Bone marrow (tissue), 2 donors: ENCODE data around the gene CPD.

ENCODE experiments used
- DNase-seq, 2 donors: peaks; one replicate each; lab custom pipeline; 2025; lab: John Stamatoyannopoulos, UW

Gene CPD

GRCh38 chr17:30354701-30355100, 24.0 kb upstream of the CPD start:
- DNase-seq, result no peak

GRCh38 chr17:30357476-30357875, 21.3 kb upstream of the CPD start:
- no peak for DNase-seq

GRCh38 chr17:30358055-30358760, 20.5 kb upstream of the CPD start:
- no peak for DNase-seq

GRCh38 chr17:30360086-30360808, 18.5 kb upstream of the CPD start:
- peak in 1 of 2 donors; percentile 35 for DNase-seq

- no peak for DNase-seq
These were observed 16.9 kb upstream of the CPD start for GRCh38 chr17:30361766-30362279.

GRCh38 chr17:30363715-30364202, 15.0 kb upstream of the CPD start:
- peak; percentile 21 to 62 for DNase-seq

GRCh38 chr17:30366536-30366935, 12.2 kb upstream of the CPD start:
- DNase-seq, result no peak

GRCh38 chr17:30368912-30369720, 9.6 kb upstream of the CPD start:
- peak in 1 of 2 donors; percentile 32 for DNase-seq

- DNase-seq, result no peak
These were observed 8.7 kb upstream of the CPD start for GRCh38 chr17:30369995-30370394.

GRCh38 chr17:30372755-30373154, 6.0 kb upstream of the CPD start:
- DNase-seq, result no peak

- no peak for DNase-seq
These were observed 3.1 kb upstream of the CPD start for GRCh38 chr17:30375661-30376060.

GRCh38 chr17:30376621-30377452, 1.9 kb upstream of the CPD start:
- no peak for DNase-seq

GRCh38 chr17:30377574-30378240, 1.0 kb upstream of the CPD start:
- DNase-seq, result no peak

GRCh38 chr17:30378241-30378824, 394 bp upstream of the CPD start:
- DNase-seq, result no peak

GRCh38 chr17:30379303-30379902, 676 bp downstream of the CPD start:
- DNase-seq, result no peak

GRCh38 chr17:30379903-30380381, 1.2 kb downstream of the CPD start:
- DNase-seq, result no peak

GRCh38 chr17:30380643-30381339, 2.1 kb downstream of the CPD start:
- peak in 1 of 2 donors; percentile 13 for DNase-seq

GRCh38 chr17:30381340-30381659, 2.6 kb downstream of the CPD start:
- DNase-seq, result no peak

GRCh38 chr17:30382345-30382744, 3.6 kb downstream of the CPD start:
- no peak for DNase-seq
